H1 (cell line): ENCODE results near the gene TFDP3. TPM values are rescaled to one million over a fixed set of nuclear protein-coding genes. Genes with fewer than 3 reads are reported as not detected.

Experiments used
- CTCF ChIA-PET: fragments of 300-600 bp; sonication (Branson Sonifier 250); formaldehyde crosslinking; loops from one replicate; lab custom pipeline; 2021; ENCODE audit not compliant: partially characterized antibody; lab: Charles Lee
- POLR2A ChIA-PET: fragments of 300-600 bp; sonication (Branson Sonifier 250); formaldehyde crosslinking; loops from one replicate; lab custom pipeline; 2021; ENCODE audit warnings: inconsistent platforms; ENCODE audit not compliant: partially characterized antibody; lab: Charles Lee
- DNase-seq, 2 experiments: peaks; one replicate each; pipeline versions ENCODE4 v3.0.0 to v3.0.0-alpha.2; 2010 to 2022; ENCODE audit warnings: low spot score in 2 of 2, low read depth in 1 of 2, mixed read lengths in 1 of 2
- FAIRE-seq: peaks from 2 replicates; lab custom pipeline; 2011; peaks lifted over from hg19 to GRCh38; lab: Jason Lieb, UNC
- H2AFZ ChIP-seq: 2 replicates; pipeline ENCODE4 v1.8.1; 2012; ENCODE audit warnings: low read length, inconsistent platforms
- H2AK5ac ChIP-seq: 2 replicates; pipeline ENCODE4 v1.6.1; 2013; ENCODE audit warnings: low read depth, low read length
- H2BK120ac ChIP-seq: replicated peaks from 2 replicates; pipeline ENCODE3; 2013; ENCODE audit warnings: low read depth, low read length, inconsistent platforms
- H2BK12ac ChIP-seq: 2 replicates; pipeline ENCODE4 v1.6.1; 2013; ENCODE audit warnings: low read depth, low read length
- H2BK15ac ChIP-seq: 2 replicates; pipeline ENCODE4 v1.6.1; 2013; ENCODE audit warnings: low read length
- H2BK20ac ChIP-seq: 2 replicates; pipeline ENCODE4 v1.6.1; 2013; ENCODE audit warnings: low read length
- H2BK5ac ChIP-seq: 2 replicates; pipeline ENCODE4 v1.6.1; 2013; ENCODE audit warnings: low read depth, low read length
- H3K14ac ChIP-seq: 2 replicates; pipeline ENCODE4 v1.6.1; 2013; ENCODE audit warnings: inconsistent platforms; ENCODE audit not compliant: insufficient read length
- H3K18ac ChIP-seq: 2 replicates; pipeline ENCODE4 v1.6.1; 2013; ENCODE audit warnings: low read length; ENCODE audit errors: extremely low read depth
- H3K23ac ChIP-seq: 2 replicates; pipeline ENCODE4 v1.6.1; 2013; ENCODE audit warnings: inconsistent platforms; ENCODE audit not compliant: insufficient read length
- H3K23me2 ChIP-seq: 2 replicates; pipeline ENCODE4 v1.6.1; 2013; ENCODE audit warnings: low read depth, low read length
- H3K27ac ChIP-seq: 2 replicates; pipeline ENCODE4 v1.6.1; 2011; ENCODE audit warnings: low read depth, low read length, inconsistent platforms
- H3K27me3 ChIP-seq, 4 experiments: replicated peaks in 1 of 4; 1 replicate in 1 of 4; 2 replicates in 3 of 4; pipeline versions ENCODE4 v1.6.1 to v1.8.1; 2011 to 2013; ENCODE audit warnings: low read length in 3 of 4, mild to moderate bottlenecking in 3 of 4, inconsistent platforms in 2 of 4, mixed read lengths in 2 of 4, moderate library complexity in 1 of 4; ENCODE audit not compliant: control insufficient read depth in 3 of 4, insufficient read depth in 3 of 4; ENCODE audit errors: extremely low read depth in 1 of 4
- H3K36me3 ChIP-seq, 4 experiments: 2 replicates each; pipeline versions ENCODE4 v1.6.1 to v1.8.1; 2011 to 2013; ENCODE audit warnings: mild to moderate bottlenecking in 4 of 4, low read length in 3 of 4, moderate library complexity in 2 of 4, control low read depth in 1 of 4, inconsistent platforms in 1 of 4; ENCODE audit not compliant: insufficient read depth in 4 of 4, control insufficient read depth in 2 of 4
- H3K4ac ChIP-seq: replicated peaks from 2 replicates; pipeline ENCODE3; 2013; ENCODE audit warnings: low read length, low read depth, mixed read lengths, inconsistent platforms; ENCODE audit not compliant: insufficient read length
- H3K4me1 ChIP-seq, 4 experiments: replicated peaks in 1 of 4; 1 replicate in 1 of 4; 2 replicates in 3 of 4; pipeline versions ENCODE4 v1.6.1 to v1.8.1; 2011 to 2013; ENCODE audit warnings: low read length in 3 of 4, inconsistent platforms in 2 of 4, mixed read lengths in 1 of 4; ENCODE audit not compliant: insufficient read depth in 4 of 4, control insufficient read depth in 3 of 4
- H3K4me2 ChIP-seq, 2 experiments: 2 replicates each; pipeline versions ENCODE4 v1.6.1 to v1.8.1; 2011 to 2013; ENCODE audit warnings: low read depth in 2 of 2, low read length in 2 of 2, control low read depth in 1 of 2, inconsistent platforms in 1 of 2, mild to moderate bottlenecking in 1 of 2; ENCODE audit not compliant: insufficient read depth in 1 of 2
- H3K4me3 ChIP-seq, 4 experiments: fragments of 200-600, 300-600 bp in 1 of 4; sonication (generic), shearing (Covaris generic), sonication (Bioruptor Twin) in 1 of 4; 2 replicates each; pipeline versions ENCODE4 v1.5.1 to v1.8.1; 2011 to 2016; ENCODE audit warnings: low read length in 4 of 4, low read depth in 3 of 4, control low read depth in 2 of 4, inconsistent platforms in 2 of 4, mild to moderate bottlenecking in 2 of 4, mixed read lengths in 1 of 4, moderate library complexity in 1 of 4; ENCODE audit not compliant: insufficient read depth in 2 of 4; ENCODE audit errors: extremely low read depth in 1 of 4
- H3K56ac ChIP-seq: replicated peaks from 2 replicates; pipeline ENCODE3; 2013; ENCODE audit warnings: low read depth, mild to moderate bottlenecking, mixed read lengths, low read length, inconsistent platforms; ENCODE audit not compliant: insufficient read length
- H3K79me1 ChIP-seq: 2 replicates; pipeline ENCODE4 v1.6.1; 2013; ENCODE audit warnings: low read depth, low read length, control low read depth
- H3K79me2 ChIP-seq, 2 experiments: 2 replicates each; pipeline versions ENCODE4 v1.6.1 to v1.8.1; 2012 to 2013; ENCODE audit warnings: low read length in 2 of 2, mild to moderate bottlenecking in 2 of 2, inconsistent platforms in 1 of 2; ENCODE audit not compliant: insufficient read depth in 2 of 2, control insufficient read depth in 1 of 2
- H3K9ac ChIP-seq, 4 experiments: replicated peaks in 1 of 4; 1 replicate in 1 of 4; 2 replicates in 3 of 4; pipeline versions ENCODE4 v1.6.1 to v1.8.1; 2011 to 2013; ENCODE audit warnings: low read depth in 3 of 4, low read length in 3 of 4, control low read depth in 2 of 4, mild to moderate bottlenecking in 2 of 4, moderate library complexity in 2 of 4, inconsistent platforms in 1 of 4; ENCODE audit errors: extremely low read depth in 1 of 4
- H3K9me3 ChIP-seq, 2 experiments: 2 replicates each; pipeline versions ENCODE4 v1.6.1 to v1.8.1; 2012 to 2013; ENCODE audit warnings: mild to moderate bottlenecking in 2 of 2, moderate library complexity in 2 of 2, control low read depth in 1 of 2, inconsistent platforms in 1 of 2, low read depth in 1 of 2, low read length in 1 of 2, mixed read lengths in 1 of 2; ENCODE audit not compliant: insufficient read depth in 2 of 2
- H4K20me1 ChIP-seq, 2 experiments: replicated peaks in 1 of 2; 2 replicates each; pipeline versions ENCODE3 to v1.8.1; 2011 to 2013; ENCODE audit warnings: inconsistent platforms in 2 of 2, low read length in 2 of 2, mild to moderate bottlenecking in 1 of 2; ENCODE audit not compliant: insufficient read depth in 2 of 2, control insufficient read depth in 1 of 2
- H4K5ac ChIP-seq: 2 replicates; pipeline ENCODE4 v1.6.1; 2013; ENCODE audit warnings: low read length, low read depth, mixed read lengths, inconsistent platforms; ENCODE audit not compliant: insufficient read length
- H4K8ac ChIP-seq: 2 replicates; pipeline ENCODE4 v1.8.0; 2013; ENCODE audit warnings: mild to moderate bottlenecking, moderate library complexity, low read length, inconsistent platforms; ENCODE audit not compliant: insufficient read depth; ENCODE audit errors: extremely low read depth
- H4K91ac ChIP-seq: replicated peaks from 2 replicates; pipeline ENCODE3; 2013; ENCODE audit warnings: low read length, mixed read lengths, inconsistent platforms; ENCODE audit not compliant: insufficient read length
- BACH1 ChIP-seq: IDR thresholded peaks from 2 replicates; pipeline ENCODE4 v1.6.1; 2012; ENCODE audit warnings: low read length, improper control_type of control experiment
- EP300 ChIP-seq, 2 experiments: IDR thresholded peaks; 1 replicate in 1 of 2; 2 replicates in 1 of 2; pipeline ENCODE4 v1.6.1; 2011 to 2012; ENCODE audit warnings: low read depth in 2 of 2, low read length in 2 of 2, mild to moderate bottlenecking in 2 of 2, borderline replicate concordance in 1 of 2, inconsistent platforms in 1 of 2, moderate library complexity in 1 of 2
- MAX ChIP-seq: IDR thresholded peaks from 2 replicates; pipeline ENCODE4 v1.6.1; 2012; ENCODE audit warnings: inconsistent platforms
- PHF8 ChIP-seq: fragments of 200-600 bp; sonication (generic); conservative IDR thresholded peaks from 2 replicates; pipeline ENCODE4 v1.7.1; 2012; ENCODE audit warnings: low read depth, mild to moderate bottlenecking, inconsistent platforms, low read length, moderate library complexity
- POU5F1 ChIP-seq: IDR thresholded peaks from 2 replicates; pipeline ENCODE4 v1.6.1; 2011; ENCODE audit warnings: low read depth, mild to moderate bottlenecking, low read length, moderate library complexity
- RBBP5 ChIP-seq: IDR thresholded peaks from 2 replicates; pipeline ENCODE4 v1.7.1; 2012; ENCODE audit warnings: low read depth, mild to moderate bottlenecking, inconsistent platforms, low read length, moderate library complexity, borderline replicate concordance
- RFX5 ChIP-seq: IDR thresholded peaks from 2 replicates; pipeline ENCODE4 v1.6.1; 2011; ENCODE audit warnings: low read depth, low read length, improper control_type of control experiment, borderline replicate concordance
- RNF2 ChIP-seq: fragments of 200-900, 300-1000 bp; sonication (generic); IDR thresholded peaks from 2 replicates; pipeline ENCODE4 v1.7.1; 2016; ENCODE audit warnings: borderline replicate concordance, low read depth, mild to moderate bottlenecking, antibody characterized with exemption, low read length; ENCODE audit not compliant: poor library complexity, severe bottlenecking; ENCODE audit errors: missing control alignments
- SP1 ChIP-seq: IDR thresholded peaks from 2 replicates; pipeline ENCODE4 v1.6.1; 2011; ENCODE audit warnings: low read depth, low read length
- SUZ12 ChIP-seq: fragments of 200-600 bp; sonication (generic); IDR thresholded peaks from 2 replicates; pipeline ENCODE4 v1.6.1; 2012; ENCODE audit warnings: mild to moderate bottlenecking, inconsistent platforms, low read length, moderate library complexity, mixed read lengths
- TBP ChIP-seq: IDR thresholded peaks from 2 replicates; pipeline ENCODE4 v1.6.1; 2011; ENCODE audit warnings: low read depth, low read length, improper control_type of control experiment
- TCF12 ChIP-seq: IDR thresholded peaks from 2 replicates; pipeline ENCODE4 v1.6.1; 2011; ENCODE audit warnings: low read depth, mild to moderate bottlenecking, low read length
- YY1 ChIP-seq: IDR thresholded peaks from 2 replicates; pipeline ENCODE4 v1.6.1; 2011; ENCODE audit warnings: low read depth, mild to moderate bottlenecking, low read length
- ZNF274 ChIP-seq: IDR thresholded peaks from 2 replicates; pipeline ENCODE4 v1.7.0; 2012; ENCODE audit warnings: low read length, borderline replicate concordance; ENCODE audit errors: extremely low read depth
- polyA plus RNA-seq, 7 experiments: library from polyadenylated mRNA; depleted of rRNA in 3 of 7; stranded (reverse) in 5 of 7; unstranded in 2 of 7; fragments of >200 nt in 5 of 7; fragments of 200-250 nt in 2 of 7; gene quantifications; 1 replicate in 5 of 7; 2 replicates in 1 of 7; 4 replicates in 1 of 7; pipeline versions ENCODE4 v1.2.1 to v1.2.3, GENCODE V29; 2011 to 2013; ENCODE audit warnings: missing spikeins in 2 of 7, mixed read lengths in 2 of 7
- total RNA-seq: library from RNA; stranded (reverse); fragmentation: NEBNext Ultra II Directional; extraction: Animal tissue kit (Norgen Biotek cat#: 25700); gene quantifications from 2 replicates; pipeline ENCODE4 v1.2.1, GENCODE V29; 2021
- TF ChIP-seq, protein P1 (sequence below): IDR thresholded peaks from 2 replicates; pipeline ENCODE4 v1.6.1; 2011; ENCODE audit warnings: low read length, improper control_type of control experiment

Gene TFDP3
- total and polyA plus RNA-seq, 2 of the 8 experiments (the other 6 are each of a cell fraction or from before 2014, with no cell fraction given): not detected

DNA sequence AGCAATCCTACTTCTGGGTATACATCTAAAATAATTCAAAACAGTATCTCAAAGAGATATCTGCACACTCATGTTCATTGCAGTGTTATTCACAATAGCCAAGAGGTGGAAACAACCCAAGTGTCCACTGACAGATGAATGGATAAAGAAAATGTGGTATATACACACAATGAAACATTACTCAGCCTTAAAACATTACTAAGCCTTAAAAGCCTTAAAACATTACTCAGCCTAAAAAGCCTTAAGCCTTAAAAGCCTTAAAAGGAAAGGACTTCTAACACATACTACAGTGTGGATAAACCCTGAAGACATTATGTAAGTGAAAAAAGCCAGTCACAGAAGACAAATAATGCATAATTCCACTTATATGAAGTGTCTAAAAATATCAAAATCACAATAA lies 40.3 kb upstream of the TFDP3 start:
- Histone ChIP-seq H3K4me1 (no peaks in the 10 kb centered on the region), H2BK12ac (no peak overlapping the region), H2AFZ (no peak overlapping the region), H3K23me2 (no peaks in the 10 kb centered on the region), H2AK5ac (no peak overlapping the region), H4K20me1 (no peaks in the 10 kb centered on the region), H3K4me2 (no peak overlapping the region), H3K9me3 (no peaks in the 10 kb centered on the region), H4K8ac (no peak overlapping the region), H2BK5ac (no peak overlapping the region), H3K27me3 (no peaks in the 10 kb centered on the region), H3K4me3 (no peak overlapping the region), H4K5ac (no peak overlapping the region), H3K4ac (no peak overlapping the region), H3K18ac (no peak overlapping the region), H2BK120ac (no peak overlapping the region), H3K79me1 (no peaks in the 10 kb centered on the region), H3K23ac (no peak overlapping the region), H3K27ac (no peak overlapping the region), H3K9ac (no peak overlapping the region), H4K91ac (no peak overlapping the region), H2BK15ac (no peak overlapping the region), H3K79me2 (no peaks in the 10 kb centered on the region), H2BK20ac (no peak overlapping the region), H3K36me3 (no peaks in the 10 kb centered on the region), H3K14ac (no peak overlapping the region), H3K56ac (no peak overlapping the region)
- no peak for DNase-seq
- ChIA-PET CTCF (no interaction called here), POLR2A (no interaction called here)
- FAIRE-seq: no peak
- TF ChIP-seq PHF8: no peak
- no peak for TF ChIP-seq SUZ12
- no peak for TF ChIP-seq TBP
- no peak for TF ChIP-seq RNF2
- TF ChIP-seq, protein P1, sequence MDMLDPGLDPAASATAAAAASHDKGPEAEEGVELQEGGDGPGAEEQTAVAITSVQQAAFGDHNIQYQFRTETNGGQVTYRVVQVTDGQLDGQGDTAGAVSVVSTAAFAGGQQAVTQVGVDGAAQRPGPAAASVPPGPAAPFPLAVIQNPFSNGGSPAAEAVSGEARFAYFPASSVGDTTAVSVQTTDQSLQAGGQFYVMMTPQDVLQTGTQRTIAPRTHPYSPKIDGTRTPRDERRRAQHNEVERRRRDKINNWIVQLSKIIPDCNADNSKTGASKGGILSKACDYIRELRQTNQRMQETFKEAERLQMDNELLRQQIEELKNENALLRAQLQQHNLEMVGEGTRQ: no peak
- TF ChIP-seq MAX: no peak
- no peak for TF ChIP-seq YY1
- no peak for TF ChIP-seq TCF12
- no peak for TF ChIP-seq SP1
- no peak for TF ChIP-seq POU5F1
- TF ChIP-seq BACH1: no peak
- no peak for TF ChIP-seq EP300 (IDR thresholded peaks at IDR 0.05; ENCODE audit: borderline replicate concordance in 1 of 2, low read depth in 2 of 2, low read length in 2 of 2)
- no peak for TF ChIP-seq RFX5
- TF ChIP-seq RBBP5: no peak
- TF ChIP-seq ZNF274: no peak
